Loucy (cell line): ENCODE measurements around the gene ATP9A.
"Not testable (repeated sequence)": the region's sequence is repeated elsewhere in the genome, so short reads cannot be mapped to it uniquely, and the experiment has no call there.

Source experiments
- H2AFZ ChIP-seq: fragments of 200-600 bp; sonication (generic); 2 replicates; pipeline ENCODE4 v1.6.0; 2016; ENCODE audit warnings: antibody characterized with exemption, mild to moderate bottlenecking, low read length, moderate library complexity
- H3F3A ChIP-seq: fragments of 200-600 bp; 2 replicates; pipeline ENCODE4 v1.6.0; 2016; ENCODE audit warnings: antibody characterized with exemption, low read depth, mild to moderate bottlenecking
- H3K27me3 ChIP-seq: fragments of 200-600 bp; sonication (generic); 2 replicates; pipeline ENCODE4 v1.6.1; 2014; ENCODE audit warnings: low read length, mild to moderate bottlenecking; ENCODE audit not compliant: insufficient read depth, poor library complexity, severe bottlenecking
- H3K36me3 ChIP-seq: fragments of 200-600 bp; sonication (generic); 2 replicates; pipeline ENCODE4 v1.6.1; 2016; ENCODE audit warnings: low read length; ENCODE audit not compliant: insufficient read depth
- H3K4me1 ChIP-seq: fragments of 200-600 bp; sonication (generic); 2 replicates; pipeline ENCODE4 v1.5.1; 2014; ENCODE audit warnings: low read length, mild to moderate bottlenecking; ENCODE audit not compliant: insufficient read depth, poor library complexity, severe bottlenecking
- H3K4me2 ChIP-seq: fragments of 200-600 bp; sonication (generic); 2 replicates; pipeline ENCODE4 v1.6.0; 2014; ENCODE audit warnings: antibody characterized with exemption, low read length, low read depth, mild to moderate bottlenecking; ENCODE audit not compliant: poor library complexity, severe bottlenecking
- H3K4me3 ChIP-seq: fragments of 200-600 bp; sonication (generic); 2 replicates; pipeline ENCODE4 v1.5.1; 2014; ENCODE audit warnings: low read length, mild to moderate bottlenecking, mixed read lengths; ENCODE audit not compliant: poor library complexity, severe bottlenecking
- H3K79me2 ChIP-seq: fragments of 200-600 bp; sonication (generic); 2 replicates; pipeline ENCODE4 v1.6.1; 2014; ENCODE audit warnings: low read length; ENCODE audit not compliant: insufficient read depth
- H3K9ac ChIP-seq: fragments of 200-600 bp; sonication (generic); 2 replicates; pipeline ENCODE4 v1.6.0; 2014; ENCODE audit warnings: mild to moderate bottlenecking, low read depth, low read length, moderate library complexity; ENCODE audit not compliant: poor library complexity, severe bottlenecking
- H3K9me2 ChIP-seq: fragments of 200-600 bp; sonication (generic); replicated peaks from 2 replicates; pipeline ENCODE4 v1.6.1; 2016; ENCODE audit warnings: low read depth, low read length, mixed read lengths
- H3K9me3 ChIP-seq: fragments of 200-600 bp; sonication (generic); 2 replicates; pipeline ENCODE4 v1.6.1; 2014; ENCODE audit warnings: mild to moderate bottlenecking, antibody characterized with exemption, low read length, low read depth; ENCODE audit not compliant: insufficient read depth
- H4K20me1 ChIP-seq: fragments of 200-600 bp; sonication (generic); 2 replicates; pipeline ENCODE4 v1.6.0; 2014; ENCODE audit warnings: antibody characterized with exemption, low read length, mild to moderate bottlenecking; ENCODE audit not compliant: insufficient read depth, poor library complexity, severe bottlenecking
- EZH2phosphoT487 ChIP-seq: fragments of 200-600 bp; IDR thresholded peaks from 2 replicates; pipeline ENCODE4 v1.6.1; 2018; ENCODE audit warnings: antibody characterized with exemption, mild to moderate bottlenecking, moderate library complexity, borderline replicate concordance
- TF ChIP-seq, protein P1 (sequence below): fragments of 200-600 bp; sonication (generic); conservative IDR thresholded peaks from 2 replicates; pipeline ENCODE4 v1.5.1; 2014; ENCODE audit warnings: mild to moderate bottlenecking, antibody characterized with exemption, low read length

Gene ATP9A

DNA sequence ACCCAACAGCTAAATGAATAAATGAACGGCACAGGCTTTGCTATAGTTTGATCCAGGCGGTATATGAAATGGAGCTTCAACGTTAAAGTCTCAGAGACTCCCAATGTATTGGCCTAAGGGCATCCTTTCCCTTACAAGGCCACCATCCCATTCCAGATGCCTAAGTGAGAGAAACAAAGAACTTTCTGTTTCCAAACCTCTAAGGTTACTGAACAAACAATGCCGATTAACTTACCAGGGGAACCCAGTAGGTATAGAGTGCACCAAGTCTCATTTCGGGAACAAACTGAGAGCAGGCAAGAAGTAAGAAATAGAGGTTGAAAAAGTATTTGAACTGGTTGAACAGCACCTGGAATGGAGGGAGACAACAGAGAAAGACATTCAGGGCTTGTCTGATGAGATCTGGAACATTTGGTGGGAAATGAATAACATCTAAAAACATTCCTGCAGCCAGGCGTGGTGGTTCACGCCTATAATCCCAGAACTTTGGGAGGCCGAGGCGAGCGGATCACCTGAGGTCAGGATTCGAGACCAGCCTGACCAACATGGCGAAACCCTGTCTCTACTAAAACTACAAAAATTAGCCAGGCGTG is 42.5 kb downstream of the ATP9A start:
- Histone ChIP-seq H3K4me2 (no peak overlapping the region), H3K4me1 (no peaks in the 10 kb centered on the region), H3K9me2 (no peaks in the 10 kb centered on the region), H3K4me3 (no peak overlapping the region), H3K27me3 (no peaks in the 10 kb centered on the region), H3K9me3 (no peaks in the 10 kb centered on the region), H3K36me3 (no peaks in the 10 kb centered on the region), H4K20me1 (no peaks in the 10 kb centered on the region), H3F3A (no peaks in the 10 kb centered on the region), H2AFZ (no peak overlapping the region), H3K9ac (no peak overlapping the region), H3K79me2 (no peaks in the 10 kb centered on the region)
- TF ChIP-seq EZH2phosphoT487 = no peak
- TF ChIP-seq, protein P1, sequence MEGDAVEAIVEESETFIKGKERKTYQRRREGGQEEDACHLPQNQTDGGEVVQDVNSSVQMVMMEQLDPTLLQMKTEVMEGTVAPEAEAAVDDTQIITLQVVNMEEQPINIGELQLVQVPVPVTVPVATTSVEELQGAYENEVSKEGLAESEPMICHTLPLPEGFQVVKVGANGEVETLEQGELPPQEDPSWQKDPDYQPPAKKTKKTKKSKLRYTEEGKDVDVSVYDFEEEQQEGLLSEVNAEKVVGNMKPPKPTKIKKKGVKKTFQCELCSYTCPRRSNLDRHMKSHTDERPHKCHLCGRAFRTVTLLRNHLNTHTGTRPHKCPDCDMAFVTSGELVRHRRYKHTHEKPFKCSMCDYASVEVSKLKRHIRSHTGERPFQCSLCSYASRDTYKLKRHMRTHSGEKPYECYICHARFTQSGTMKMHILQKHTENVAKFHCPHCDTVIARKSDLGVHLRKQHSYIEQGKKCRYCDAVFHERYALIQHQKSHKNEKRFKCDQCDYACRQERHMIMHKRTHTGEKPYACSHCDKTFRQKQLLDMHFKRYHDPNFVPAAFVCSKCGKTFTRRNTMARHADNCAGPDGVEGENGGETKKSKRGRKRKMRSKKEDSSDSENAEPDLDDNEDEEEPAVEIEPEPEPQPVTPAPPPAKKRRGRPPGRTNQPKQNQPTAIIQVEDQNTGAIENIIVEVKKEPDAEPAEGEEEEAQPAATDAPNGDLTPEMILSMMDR = no peak

DNA sequence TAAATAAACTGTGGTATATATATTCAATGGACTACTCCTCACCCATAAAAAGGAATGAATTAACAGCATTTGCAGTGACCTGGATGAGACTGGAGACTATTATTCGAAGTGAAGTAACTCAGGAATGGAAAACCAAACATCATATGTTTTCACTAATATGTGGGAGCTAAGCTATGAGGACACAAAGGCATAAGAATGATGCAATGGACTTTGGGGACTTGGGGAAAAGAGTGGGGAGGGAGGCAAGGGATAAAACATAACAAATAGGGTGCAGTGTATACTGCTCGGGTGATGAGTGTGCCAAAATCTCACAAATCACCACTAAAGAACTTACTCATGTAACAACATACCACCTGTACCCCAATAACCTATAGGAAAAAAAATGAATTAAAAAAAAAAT is 45.2 kb downstream of the ATP9A start:
- H3K9me3 ChIP-seq, H3K4me3 ChIP-seq, H3K4me2 ChIP-seq, H3K9ac ChIP-seq, H3F3A ChIP-seq, H3K79me2 ChIP-seq, H4K20me1 ChIP-seq, H2AFZ ChIP-seq, H3K27me3 ChIP-seq, H3K36me3 ChIP-seq, H3K4me1 ChIP-seq, H3K9me2 ChIP-seq: not testable (repeated sequence)

DNA sequence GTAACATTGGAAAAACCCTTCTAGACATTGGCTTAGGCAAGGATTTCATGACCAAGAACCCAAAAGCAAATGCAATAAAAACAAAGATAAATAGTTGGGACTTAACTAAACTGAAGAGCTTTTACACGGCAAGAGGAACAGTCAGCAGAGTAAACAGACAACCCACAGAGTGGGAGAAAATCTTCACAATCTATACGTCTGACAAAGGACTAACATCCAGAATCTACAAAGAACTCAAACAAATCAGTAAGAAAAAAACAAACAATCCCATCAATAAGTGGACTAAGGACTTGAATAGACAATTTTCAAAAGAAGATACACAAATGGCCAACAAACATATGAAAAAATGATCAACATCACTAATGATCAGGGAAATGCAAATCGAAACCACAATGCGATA is 45.9 kb downstream of the ATP9A start:
- H3F3A ChIP-seq, H4K20me1 ChIP-seq, H3K4me3 ChIP-seq, H3K9me3 ChIP-seq, H2AFZ ChIP-seq, H3K9ac ChIP-seq, H3K4me1 ChIP-seq, H3K79me2 ChIP-seq, H3K27me3 ChIP-seq, H3K4me2 ChIP-seq, H3K36me3 ChIP-seq, H3K9me2 ChIP-seq: not testable (repeated sequence)

DNA sequence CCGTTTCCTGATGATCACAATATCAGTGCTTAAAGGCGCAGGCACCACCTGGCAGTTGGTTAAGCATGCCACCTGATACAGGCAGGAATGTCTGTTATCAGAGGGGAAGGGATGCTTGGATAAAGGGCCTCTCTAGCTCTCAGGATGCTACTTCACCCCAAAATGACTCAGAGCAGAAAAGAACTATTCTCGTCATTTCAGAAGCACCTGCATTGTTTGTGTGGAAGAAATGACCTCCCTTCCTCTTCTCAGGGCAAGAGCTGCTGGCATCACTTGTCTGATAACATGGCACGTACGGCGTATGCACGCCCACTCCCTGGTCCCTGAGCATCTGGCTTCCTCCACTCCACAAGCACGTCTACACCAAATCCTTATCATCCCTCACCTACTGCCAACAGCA is 47.3 kb downstream of the ATP9A start:
- TF ChIP-seq, protein P1 = no peak
- TF ChIP-seq EZH2phosphoT487 = no peak
- Histone ChIP-seq H3K9me3 (no peaks in the 10 kb centered on the region), H3F3A (no peaks in the 10 kb centered on the region), H3K36me3 (no peaks in the 10 kb centered on the region), H4K20me1 (no peaks in the 10 kb centered on the region), H3K9me2 (no peaks in the 10 kb centered on the region), H2AFZ (no peak overlapping the region), H3K4me1 (peaks cover 5% of the 10 kb centered on the region), H3K4me2 (no peak overlapping the region), H3K27me3 (no peaks in the 10 kb centered on the region), H3K9ac (no peak overlapping the region), H3K4me3 (no peak overlapping the region), H3K79me2 (no peaks in the 10 kb centered on the region)
